Pulmonary artery endothelial cell (primary cell): ENCODE results near the gene TRIM27. TPM values are rescaled to one million over a fixed set of nuclear protein-coding genes. Genes with fewer than 3 reads are reported as not detected.
A peak's percentile ranks its signal among the peaks of the same experiment; 100 is the strongest.
"Not testable (repeated sequence)": the region's sequence is repeated elsewhere in the genome, so short reads cannot be mapped to it uniquely, and the experiment has no call there.

Source experiments
- DNase-seq: peaks from one replicate; pipeline ENCODE4 v3.0.0-alpha.2; 2011; ENCODE audit warnings: low read depth, low spot score
- total RNA-seq: library from RNA; depleted of rRNA; stranded (reverse); fragments of >200 nt; gene quantifications from 2 replicates; pipeline ENCODE4 v1.2.3, GENCODE V29; 2014

TRIM27 gene
- total RNA-seq = 54.3 and 64.5 TPM in 2 replicates

- peak; percentile 50 for DNase-seq
Measured at GRCh38 chr6:28923318-28924102, at the start of gene TRIM27. TRIM27 (minus strand) TSS chr6:28923985; CDS start chr6:28923632, 353 bp downstream.

- not testable (repeated sequence) for DNase-seq
Measured at GRCh38 chr6:28970056-28970455, 46.3 kb upstream of the TRIM27 start.

- no peak for DNase-seq
Measured at GRCh38 chr6:28969129-28969528, 45.3 kb upstream of the TRIM27 start.

- DNase-seq = no peak
Measured at GRCh38 chr6:28968476-28968875, 44.7 kb upstream of the TRIM27 start.

- DNase-seq = no peak
Measured at GRCh38 chr6:28965706-28966105, 41.9 kb upstream of the TRIM27 start.

GRCh38 chr6:28960846-28961500 lies 37.2 kb upstream of the TRIM27 start:
- no peak for DNase-seq

- not testable (repeated sequence) for DNase-seq
Measured at GRCh38 chr6:28958561-28959243, 34.9 kb upstream of the TRIM27 start.

- not testable (repeated sequence) for DNase-seq
Measured at GRCh38 chr6:28957795-28958314, 34.1 kb upstream of the TRIM27 start.

GRCh38 chr6:28956331-28956730 lies 32.5 kb upstream of the TRIM27 start:
- DNase-seq = no peak

GRCh38 chr6:28953585-28954258 lies 29.9 kb upstream of the TRIM27 start:
- no peak for DNase-seq

GRCh38 chr6:28953039-28953584 lies 29.3 kb upstream of the TRIM27 start:
- DNase-seq = no peak

- not testable (repeated sequence) for DNase-seq
Measured at GRCh38 chr6:28949656-28950195, 25.9 kb upstream of the TRIM27 start.

- no peak for DNase-seq
Measured at GRCh38 chr6:28948782-28949486, 25.1 kb upstream of the TRIM27 start.

- no peak for DNase-seq
Measured at GRCh38 chr6:28947831-28948270, 24.1 kb upstream of the TRIM27 start.

GRCh38 chr6:28947067-28947765 lies 23.4 kb upstream of the TRIM27 start:
- no peak for DNase-seq

- no peak for DNase-seq
Measured at GRCh38 chr6:28945349-28945748, 21.6 kb upstream of the TRIM27 start.

- DNase-seq = no peak
Measured at GRCh38 chr6:28944412-28944865, 20.7 kb upstream of the TRIM27 start.

- DNase-seq = no peak
Measured at GRCh38 chr6:28943557-28944411, 20.0 kb upstream of the TRIM27 start.

GRCh38 chr6:28943223-28943556 lies 19.4 kb upstream of the TRIM27 start:
- DNase-seq = no peak
